Mucosa of gallbladder (tissue), 1 donor: Measurements from ENCODE around the gene PRPF8. TPM values are rescaled to one million over a fixed set of nuclear protein-coding genes. Genes with fewer than 3 reads are reported as not detected.
"Not testable (repeated sequence)": the region's sequence is repeated elsewhere in the genome, so short reads cannot be mapped to it uniquely, and the experiment has no call there.

Experiments used
- DNase-seq: peaks from one replicate; pipeline ENCODE4 v3.0.0-alpha.2; 2020; ENCODE audit warnings: low spot score
- total RNA-seq: library from RNA; stranded (reverse); gene quantifications from one replicate; pipeline ENCODE4 v1.2.1, GENCODE V29; 2021
- donor health status: DM: no; HTN: no; CAD: no.

Gene PRPF8
- total RNA-seq: 246 TPM

DNA sequence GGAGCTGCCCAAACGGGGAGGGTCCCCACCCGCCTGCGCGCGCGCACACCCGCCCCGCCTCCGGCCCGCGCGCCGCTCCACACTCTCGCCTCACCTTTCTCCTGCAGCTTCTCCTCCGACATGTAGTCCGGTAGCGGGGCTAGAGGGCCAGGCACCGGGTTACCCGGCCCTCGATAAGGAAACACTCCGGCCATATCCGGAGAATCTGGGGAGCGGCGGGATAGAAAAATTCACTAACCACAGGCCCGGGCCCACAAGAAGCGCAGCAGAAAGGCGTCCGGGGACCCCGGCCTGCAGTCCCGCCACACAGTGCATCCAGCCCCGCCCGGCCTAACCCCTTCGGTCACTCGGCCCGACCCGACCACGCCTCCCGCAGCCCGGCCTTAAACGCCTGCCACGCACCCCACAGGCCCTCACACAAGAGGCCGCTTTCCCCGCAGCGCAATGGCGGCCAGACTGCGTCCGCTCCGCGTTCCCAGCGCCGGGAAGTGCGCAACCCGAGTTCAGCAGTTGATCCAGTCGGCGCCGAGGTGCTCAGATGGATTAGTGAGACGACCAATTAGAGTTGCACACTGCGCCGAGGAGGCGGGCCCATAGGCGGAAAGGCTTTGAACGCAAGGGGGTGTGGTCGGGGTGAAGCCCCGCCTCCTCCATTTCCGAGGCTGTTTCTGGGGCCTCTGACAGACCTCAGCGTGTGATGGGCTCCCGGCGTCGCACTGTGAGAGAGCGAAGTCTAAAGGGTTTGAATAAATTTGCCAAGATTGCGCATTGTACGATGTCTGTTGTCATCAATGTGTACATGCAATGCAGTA lies at the start of gene PRPF8:
TSS of gene PRPF8 (minus strand) at position 490 of the 812 bp plus-strand sequence. CDS start at position 194, 296 bp downstream.
- peak; percentile 98 for DNase-seq

- DNase-seq: no peak
Measured at GRCh38 chr17:1733759-1734158, 49.1 kb upstream of the PRPF8 start.

DNA sequence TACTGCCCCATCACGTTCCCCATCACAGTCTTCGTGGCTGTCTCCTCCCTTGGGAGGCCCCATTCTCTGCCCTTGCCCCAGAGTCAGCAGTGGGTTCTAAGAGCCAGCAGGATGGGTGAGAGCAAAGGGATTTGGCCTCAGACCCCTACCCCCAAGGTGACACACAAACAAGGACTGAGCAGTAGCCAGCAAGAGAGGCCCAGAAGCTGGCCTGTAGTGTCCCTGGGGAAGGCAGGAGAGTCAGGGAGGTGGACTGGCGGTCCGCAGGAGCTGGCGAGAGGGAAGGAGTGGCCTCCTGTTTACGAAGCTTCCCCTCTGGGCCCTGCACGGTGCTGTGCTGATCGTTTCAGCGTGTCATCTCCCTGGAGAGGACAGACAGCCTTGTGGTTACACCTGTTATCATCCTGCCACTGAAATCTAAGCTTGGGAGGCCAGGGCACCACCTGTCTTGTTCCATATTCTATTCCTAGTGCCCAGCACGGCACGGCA lies 48.2 kb upstream of the PRPF8 start:
- no peak for DNase-seq

DNA sequence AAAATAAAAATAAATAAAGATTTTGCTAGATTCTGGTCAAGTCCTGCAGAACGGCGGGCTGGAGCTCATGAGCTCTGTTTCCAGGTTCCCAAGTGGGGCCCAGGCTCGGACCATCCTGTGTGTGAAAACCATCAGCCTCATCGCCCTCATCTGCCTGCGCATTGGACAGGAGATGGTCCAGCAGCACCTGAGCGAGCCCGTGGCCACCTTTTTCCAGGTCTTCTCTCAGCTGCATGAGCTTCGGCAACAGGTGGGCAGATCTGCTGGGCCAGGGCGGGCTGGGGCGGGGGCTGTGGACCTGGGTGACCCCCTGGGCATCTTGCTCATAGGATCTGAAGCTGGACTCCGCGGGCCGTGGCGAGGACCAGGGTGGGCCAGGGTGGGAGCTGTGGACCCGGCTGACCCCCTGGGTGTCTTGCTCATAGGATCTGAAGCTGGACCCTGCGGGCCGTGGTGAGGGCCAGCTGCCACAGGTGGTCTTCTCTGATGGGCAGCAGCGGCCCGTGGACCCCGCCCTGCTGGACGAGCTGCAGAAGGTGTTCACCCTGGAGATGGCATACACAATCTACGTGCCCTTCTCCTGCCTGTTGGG lies 47.7 kb upstream of the PRPF8 start:
- no peak for DNase-seq

- no peak for DNase-seq
Measured at GRCh38 chr17:1731194-1731506, 46.5 kb upstream of the PRPF8 start.

DNA sequence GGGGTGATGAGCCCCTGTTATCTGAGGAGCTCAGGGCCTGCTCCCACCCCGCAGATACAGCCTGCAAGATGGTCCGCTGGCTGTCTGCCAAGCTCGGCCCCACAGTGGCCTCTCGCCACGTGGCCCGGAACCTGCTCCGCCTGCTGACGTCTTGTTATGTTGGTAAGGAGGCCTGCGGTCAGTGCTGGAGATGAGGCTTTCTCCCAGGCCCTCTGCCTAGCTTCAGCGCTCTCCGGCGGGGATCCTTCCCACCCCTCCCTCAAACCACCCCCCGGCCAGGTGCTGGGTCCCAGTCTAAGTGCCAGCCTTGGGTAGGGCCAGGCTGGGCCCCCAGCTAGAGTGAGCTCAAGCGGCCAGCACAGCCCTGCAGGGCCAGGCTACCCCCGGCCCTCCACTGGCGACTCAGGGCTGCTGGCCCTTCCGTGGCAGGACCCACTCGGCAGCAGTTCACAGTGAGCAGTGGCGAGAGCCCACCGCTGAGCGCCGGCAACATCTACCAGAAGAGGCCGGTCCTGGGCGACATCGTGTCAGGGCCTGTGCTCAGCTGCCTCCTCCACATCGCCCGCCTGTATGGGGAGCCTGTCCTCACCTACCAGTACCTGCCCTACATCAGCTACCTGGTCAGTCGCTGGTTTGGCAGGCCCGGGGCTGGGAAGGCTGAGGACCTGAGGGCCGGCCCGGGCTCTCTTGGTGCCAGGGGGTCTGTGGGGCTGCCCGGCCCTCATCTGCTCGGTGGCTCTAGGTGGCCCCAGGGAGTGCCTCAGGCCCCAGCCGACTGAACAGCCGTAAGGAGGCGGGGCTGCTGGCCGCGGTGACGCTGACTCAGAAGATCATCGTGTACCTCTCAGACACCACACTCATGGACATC lies 45.9 kb upstream of the PRPF8 start:
- peak; percentile 81 for DNase-seq

DNA sequence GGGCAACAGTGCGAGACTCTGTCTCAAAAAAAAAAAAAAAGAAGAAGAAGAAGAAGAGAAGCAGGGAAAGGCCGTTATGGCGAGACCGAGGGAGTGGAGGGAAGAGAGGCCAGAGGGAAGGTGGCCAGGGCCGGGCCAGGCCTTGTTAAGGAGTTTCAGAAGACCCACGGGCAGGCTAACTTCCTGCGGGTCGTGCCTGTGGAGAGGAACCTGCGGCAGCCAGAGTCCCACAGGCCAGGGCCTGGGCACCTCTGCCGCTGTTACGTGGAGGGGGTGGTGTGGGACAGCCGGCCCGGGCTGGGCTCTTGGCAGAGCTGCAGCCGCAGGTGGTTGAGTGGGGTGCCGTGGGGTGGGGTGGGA lies 45.3 kb upstream of the PRPF8 start:
- DNase-seq: no peak

- no peak for DNase-seq
Measured at GRCh38 chr17:1727876-1728630, 43.4 kb upstream of the PRPF8 start.

GRCh38 chr17:1727258-1727789 lies 42.7 kb upstream of the PRPF8 start:
- no peak for DNase-seq

DNA sequence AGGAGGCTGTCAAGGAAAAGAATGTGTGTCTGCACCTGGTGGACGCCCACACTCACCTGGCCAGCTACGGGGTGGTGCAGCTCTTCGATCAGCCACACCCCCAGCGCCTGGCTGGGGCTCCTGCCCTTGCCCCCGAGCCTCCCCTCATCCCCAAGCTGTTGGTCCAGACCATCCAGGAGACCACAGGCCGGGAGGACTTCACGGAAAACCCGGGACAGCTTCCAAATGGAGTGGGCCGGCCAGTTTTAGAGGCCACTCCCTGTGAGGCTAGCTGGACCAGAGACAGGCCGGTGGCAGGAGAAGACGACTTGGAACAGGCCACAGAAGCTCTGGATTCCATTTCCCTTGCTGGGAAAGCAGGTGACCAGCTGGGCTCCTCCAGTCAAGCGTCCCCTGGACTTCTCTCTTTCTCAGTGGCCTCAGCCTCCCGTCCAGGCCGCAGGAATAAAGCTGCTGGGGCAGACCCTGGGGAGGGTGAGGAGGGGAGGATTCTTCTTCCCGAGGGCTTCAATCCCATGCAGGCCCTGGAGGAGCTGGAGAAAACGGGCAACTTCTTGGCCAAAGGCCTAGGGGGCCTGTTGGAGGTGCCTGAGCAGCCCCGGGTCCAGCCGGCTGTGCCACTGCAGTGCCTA lies 42.1 kb upstream of the PRPF8 start:
- DNase-seq: no peak

DNA sequence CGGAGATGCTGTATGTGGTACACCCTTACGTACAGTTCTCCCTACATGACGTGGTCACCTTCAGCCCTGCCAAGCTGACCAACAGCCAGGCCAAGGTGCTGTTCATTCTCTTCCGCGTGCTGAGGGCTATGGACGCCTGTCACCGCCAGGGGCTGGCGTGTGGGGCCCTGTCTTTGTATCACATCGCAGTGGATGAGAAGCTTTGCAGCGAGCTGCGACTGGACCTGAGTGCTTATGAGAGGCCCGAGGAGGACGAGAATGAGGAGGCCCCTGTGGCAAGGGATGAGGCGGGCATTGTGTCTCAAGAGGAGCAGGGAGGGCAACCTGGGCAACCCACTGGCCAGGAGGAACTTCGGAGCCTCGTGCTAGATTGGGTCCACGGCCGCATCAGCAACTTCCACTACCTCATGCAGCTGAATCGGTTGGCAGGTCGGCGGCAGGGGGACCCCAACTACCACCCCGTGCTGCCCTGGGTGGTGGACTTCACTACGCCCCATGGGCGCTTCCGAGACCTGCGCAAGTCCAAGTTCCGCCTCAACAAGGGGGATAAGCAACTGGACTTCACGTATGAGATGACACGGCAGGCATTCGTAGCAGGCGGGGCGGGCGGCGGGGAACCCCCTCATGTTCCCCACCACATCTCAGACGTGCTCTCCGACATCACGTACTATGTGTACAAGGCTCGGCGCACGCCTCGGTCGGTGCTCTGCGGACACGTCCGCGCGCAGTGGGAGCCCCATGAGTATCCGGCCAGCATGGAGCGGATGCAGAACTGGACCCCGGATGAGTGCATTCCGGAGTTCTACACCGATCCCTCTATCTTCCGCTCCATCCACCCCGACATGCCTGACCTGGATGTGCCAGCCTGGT lies 41.2 kb upstream of the PRPF8 start:
- no peak for DNase-seq

GRCh38 chr17:1724869-1725641 lies 40.4 kb upstream of the PRPF8 start:
- no peak for DNase-seq

DNA sequence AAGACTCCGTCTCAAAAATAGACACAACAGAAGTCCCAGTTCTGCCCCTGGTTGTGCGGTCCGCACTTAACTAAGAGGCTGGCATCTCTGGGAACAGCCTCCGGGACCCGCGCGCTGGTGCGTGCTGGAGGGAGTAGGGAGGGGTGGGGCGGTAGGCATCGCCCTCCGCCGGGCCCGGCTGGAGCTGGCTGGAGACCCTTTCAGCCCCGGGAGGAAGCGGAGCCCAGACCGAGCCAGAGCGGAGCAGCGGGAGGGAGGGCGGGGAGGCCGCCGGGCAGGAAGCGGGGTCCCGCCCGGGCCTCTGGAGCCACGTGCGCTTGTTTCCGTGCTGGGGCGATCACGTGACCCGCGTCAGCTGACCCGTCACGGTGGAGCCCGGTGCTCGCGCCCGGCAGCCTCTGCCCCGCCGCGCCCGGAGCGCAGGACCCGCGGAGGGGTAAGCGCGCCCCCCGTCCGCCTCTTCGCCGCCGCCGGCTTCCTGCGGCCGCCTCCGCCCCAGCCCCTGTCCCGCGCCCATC lies 39.7 kb upstream of the PRPF8 start, which contains the start of gene WDR81:
TSS of gene WDR81 (plus strand) at position 354 of the 518 bp plus-strand sequence. CDS start 256 bp downstream, outside the sequence.
- DNase-seq: peak; percentile 94

DNA sequence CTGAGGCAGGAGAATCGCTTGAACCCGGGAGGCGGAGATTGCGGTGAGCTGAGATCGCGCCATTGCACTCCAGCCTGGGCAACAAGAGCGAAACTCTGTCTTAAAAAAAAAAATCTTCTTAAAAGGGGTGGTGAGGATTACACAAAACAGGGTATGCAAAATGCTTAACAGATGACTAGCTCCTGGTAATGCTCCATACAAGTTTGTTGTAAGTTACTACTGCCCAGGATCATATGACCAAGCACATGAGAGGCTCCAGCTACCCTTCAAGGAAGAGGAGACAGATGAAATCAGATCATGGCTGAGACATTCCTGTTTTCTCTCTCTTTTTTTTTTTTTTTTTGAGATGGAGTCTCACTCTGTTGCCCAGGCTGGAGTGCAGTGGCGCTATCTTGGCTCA lies 37.4 kb upstream of the PRPF8 start:
- not testable (repeated sequence) for DNase-seq

- no peak for DNase-seq
Measured at GRCh38 chr17:1720856-1721386, 36.3 kb upstream of the PRPF8 start.

GRCh38 chr17:1718362-1719165 lies 33.9 kb upstream of the PRPF8 start:
- DNase-seq: no peak

GRCh38 chr17:1716912-1717695 lies 32.4 kb upstream of the PRPF8 start:
- DNase-seq: peak; percentile 96
